VCaP (cell line): ENCODE data around the gene SFSWAP.

Experiments used
- H3K27ac ChIP-seq: fragments of 450-650 bp; 2 replicates; pipeline ENCODE4 v1.5.1; 2017
- TF ChIP-seq, protein P1 (sequence below): fragments of 450-650 bp; conservative IDR thresholded peaks from 2 replicates; pipeline ENCODE4 v1.5.1; 2017; ENCODE audit warnings: mild to moderate bottlenecking, moderate library complexity

Gene SFSWAP

GRCh38 chr12:131754184-131754583 is 43.3 kb downstream of the SFSWAP start:
- TF ChIP-seq, protein P1, sequence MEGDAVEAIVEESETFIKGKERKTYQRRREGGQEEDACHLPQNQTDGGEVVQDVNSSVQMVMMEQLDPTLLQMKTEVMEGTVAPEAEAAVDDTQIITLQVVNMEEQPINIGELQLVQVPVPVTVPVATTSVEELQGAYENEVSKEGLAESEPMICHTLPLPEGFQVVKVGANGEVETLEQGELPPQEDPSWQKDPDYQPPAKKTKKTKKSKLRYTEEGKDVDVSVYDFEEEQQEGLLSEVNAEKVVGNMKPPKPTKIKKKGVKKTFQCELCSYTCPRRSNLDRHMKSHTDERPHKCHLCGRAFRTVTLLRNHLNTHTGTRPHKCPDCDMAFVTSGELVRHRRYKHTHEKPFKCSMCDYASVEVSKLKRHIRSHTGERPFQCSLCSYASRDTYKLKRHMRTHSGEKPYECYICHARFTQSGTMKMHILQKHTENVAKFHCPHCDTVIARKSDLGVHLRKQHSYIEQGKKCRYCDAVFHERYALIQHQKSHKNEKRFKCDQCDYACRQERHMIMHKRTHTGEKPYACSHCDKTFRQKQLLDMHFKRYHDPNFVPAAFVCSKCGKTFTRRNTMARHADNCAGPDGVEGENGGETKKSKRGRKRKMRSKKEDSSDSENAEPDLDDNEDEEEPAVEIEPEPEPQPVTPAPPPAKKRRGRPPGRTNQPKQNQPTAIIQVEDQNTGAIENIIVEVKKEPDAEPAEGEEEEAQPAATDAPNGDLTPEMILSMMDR, result no peak
- H3K27ac ChIP-seq, result no peak overlapping the region

GRCh38 chr12:131755305-131756113 is 44.6 kb downstream of the SFSWAP start:
- TF ChIP-seq, protein P1, result peak; percentile 56
- no peak overlapping the region for H3K27ac ChIP-seq

GRCh38 chr12:131756441-131756840 is 45.6 kb downstream of the SFSWAP start:
- TF ChIP-seq, protein P1, result no peak
- no peak overlapping the region for H3K27ac ChIP-seq

GRCh38 chr12:131757111-131757510 is 46.2 kb downstream of the SFSWAP start:
- TF ChIP-seq, protein P1, result no peak
- no peak overlapping the region for H3K27ac ChIP-seq

GRCh38 chr12:131758016-131758739 is 47.3 kb downstream of the SFSWAP start:
- TF ChIP-seq, protein P1, result no peak
- H3K27ac ChIP-seq, result no peak overlapping the region

DNA sequence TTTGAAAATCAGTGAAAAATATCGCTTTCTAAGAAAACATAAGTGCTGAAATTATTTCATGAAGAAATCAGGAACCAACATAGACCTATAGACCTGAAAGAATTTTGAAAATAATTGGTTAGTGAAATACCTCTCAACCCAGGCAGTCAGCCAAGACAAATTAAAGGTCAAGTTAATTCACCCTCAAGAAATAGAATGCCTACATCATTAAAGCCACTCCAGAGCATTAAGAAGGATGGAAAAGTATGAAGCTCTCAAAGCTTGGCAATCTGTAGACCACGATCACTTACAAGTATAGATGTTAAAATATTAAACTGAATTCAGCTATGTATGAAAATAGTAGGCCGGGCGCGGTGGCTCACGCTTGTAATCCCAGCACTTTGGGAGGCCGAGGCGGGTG is 48.3 kb downstream of the SFSWAP start:
- TF ChIP-seq, protein P1, result no peak
- no peak overlapping the region for H3K27ac ChIP-seq

DNA sequence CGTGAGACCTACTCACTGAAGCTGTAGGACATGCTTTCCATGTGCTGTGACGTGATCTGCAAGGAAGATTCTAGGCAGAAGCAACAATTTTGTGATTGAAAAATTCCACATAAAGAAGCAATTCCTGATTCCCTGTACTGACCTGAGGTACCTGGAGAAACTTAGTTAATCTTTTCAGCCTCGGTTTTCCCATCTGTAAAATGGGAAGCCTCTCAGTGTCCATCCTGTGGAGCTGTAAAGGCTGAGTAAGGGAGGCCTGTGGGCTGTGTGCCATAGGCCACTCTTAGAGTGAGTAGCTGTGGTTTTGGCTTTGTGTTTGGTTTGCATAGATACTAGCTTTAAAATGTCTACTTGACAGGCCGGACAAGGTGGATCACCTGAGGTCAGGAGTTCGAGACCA is 50.7 kb downstream of the SFSWAP start:
- H3K27ac ChIP-seq, result no peak overlapping the region
- TF ChIP-seq, protein P1, result no peak
